ENCODE measurements around the gene RORC.
"Not testable (repeated sequence)": the region's sequence is repeated elsewhere in the genome, so short reads cannot be mapped to it uniquely, and the experiment has no call there.

The RORC gene

GRCh38 chr1:151831605-151832004 is at the start of gene RORC:
RORC (minus strand) TSS chr1:151831802; CDS start chr1:151831764, 38 bp downstream.
- TF ChIP-seq CTCF (IDR thresholded peaks at IDR 0.05; ENCODE audit: low read depth, low read length) = no peak
- H3K4me3 ChIP-seq (ENCODE audit: low read depth, low read length) = no peak within 1 kb of the TSS

- no peak overlapping the region for H3K4me3 ChIP-seq (ENCODE audit: low read depth, low read length)
- TF ChIP-seq CTCF (IDR thresholded peaks at IDR 0.05; ENCODE audit: low read depth, low read length) = no peak
Measured at GRCh38 chr1:151875419-151876097, 44.0 kb upstream of the RORC start.

GRCh38 chr1:151872776-151873175 is 41.2 kb upstream of the RORC start:
- not testable (repeated sequence) for H3K4me3 ChIP-seq (ENCODE audit: low read depth, low read length)

GRCh38 chr1:151871284-151872030 is 39.9 kb upstream of the RORC start:
- no peak for TF ChIP-seq CTCF (IDR thresholded peaks at IDR 0.05; ENCODE audit: low read depth, low read length)
- H3K4me3 ChIP-seq (ENCODE audit: low read depth, low read length) = no peak overlapping the region

- no peak overlapping the region for H3K4me3 ChIP-seq (ENCODE audit: low read depth, low read length)
- no peak for TF ChIP-seq CTCF (IDR thresholded peaks at IDR 0.05; ENCODE audit: low read depth, low read length)
Measured at GRCh38 chr1:151868486-151868885, 36.9 kb upstream of the RORC start.

- H3K4me3 ChIP-seq (ENCODE audit: low read depth, low read length) = no peak overlapping the region
- no peak for TF ChIP-seq CTCF (IDR thresholded peaks at IDR 0.05; ENCODE audit: low read depth, low read length)
Measured at GRCh38 chr1:151867765-151868411, 36.3 kb upstream of the RORC start.

GRCh38 chr1:151867321-151867720 is 35.7 kb upstream of the RORC start:
- no peak for TF ChIP-seq CTCF (IDR thresholded peaks at IDR 0.05; ENCODE audit: low read depth, low read length)
- no peak overlapping the region for H3K4me3 ChIP-seq (ENCODE audit: low read depth, low read length)
